HepG2 (cell line): ENCODE results near the gene NBR1. TPM values are rescaled to one million over a fixed set of nuclear protein-coding genes. Genes with fewer than 3 reads are reported as not detected.

Source experiments
- CBX5 ChIP-seq: sonication (generic); formaldehyde crosslinking; IDR thresholded peaks from 2 replicates; pipeline ENCODE4 v1.4.0; 2020; ENCODE audit warnings: missing genetic modification reagents, borderline replicate concordance
- ETV5 ChIP-seq: IDR thresholded peaks from 2 replicates; pipeline ENCODE4 v1.6.1; 2018; ENCODE audit warnings: missing biosample characterization, missing genetic modification reagents, inconsistent platforms, borderline replicate concordance
- KDM3A ChIP-seq: IDR thresholded peaks from 2 replicates; pipeline ENCODE4 v1.6.1; 2018; ENCODE audit warnings: low read depth, missing compliant biosample characterization
- KMT2A ChIP-seq: sonication (generic); formaldehyde crosslinking; IDR thresholded peaks from 2 replicates; pipeline ENCODE4 v1.4.0; 2020; ENCODE audit warnings: missing genetic modification reagents
- MEIS2 ChIP-seq: sonication (generic); formaldehyde crosslinking; IDR thresholded peaks from 2 replicates; pipeline ENCODE4 v1.9.0; 2021; ENCODE audit warnings: mild to moderate bottlenecking, missing genetic modification reagents
- NKX3-1 ChIP-seq: sonication (generic); formaldehyde crosslinking; IDR thresholded peaks from 2 replicates; pipeline ENCODE4 v1.5.0; 2020; ENCODE audit warnings: missing genetic modification reagents
- RBM22 ChIP-seq: fragments of 200-400 bp; formaldehyde crosslinking; optimal IDR thresholded peaks from 2 replicates; pipeline ENCODE3; 2017; ENCODE audit warnings: mild to moderate bottlenecking, low read length, moderate library complexity
- SALL1 ChIP-seq: sonication (generic); formaldehyde crosslinking; IDR thresholded peaks from 2 replicates; pipeline ENCODE4 v1.8.0; 2022; ENCODE audit warnings: mild to moderate bottlenecking, missing genetic modification reagents
- SP4 ChIP-seq: sonication (generic); formaldehyde crosslinking; IDR thresholded peaks from 2 replicates; pipeline ENCODE4 v1.8.1; 2023; ENCODE audit warnings: mild to moderate bottlenecking, missing genetic modification reagents
- SP5 ChIP-seq: IDR thresholded peaks from 2 replicates; pipeline ENCODE4 v1.6.1; 2016; ENCODE audit warnings: low read depth, borderline replicate concordance
- TEAD3 ChIP-seq: optimal IDR thresholded peaks from 2 replicates; pipeline ENCODE3; 2016; ENCODE audit warnings: borderline replicate concordance
- YEATS2 ChIP-seq: sonication (generic); formaldehyde crosslinking; IDR thresholded peaks from 2 replicates; pipeline ENCODE4 v1.4.0; 2020; ENCODE audit warnings: missing genetic modification reagents, borderline replicate concordance
- YEATS4 ChIP-seq: sonication (generic); formaldehyde crosslinking; IDR thresholded peaks from 2 replicates; pipeline ENCODE4 v1.4.0; 2020; ENCODE audit warnings: missing genetic modification reagents, borderline replicate concordance
- ZBTB8A ChIP-seq: sonication (generic); formaldehyde crosslinking; IDR thresholded peaks from 2 replicates; pipeline ENCODE4 v1.4.0; 2020; ENCODE audit warnings: mild to moderate bottlenecking, low read depth, missing genetic modification reagents, borderline replicate concordance
- ZFP82 ChIP-seq: sonication (generic); formaldehyde crosslinking; IDR thresholded peaks from 2 replicates; pipeline ENCODE4 v1.5.1; 2020; ENCODE audit warnings: mild to moderate bottlenecking, missing genetic modification reagents, borderline replicate concordance
- ZNF251 ChIP-seq: sonication (generic); formaldehyde crosslinking; IDR thresholded peaks from 2 replicates; pipeline ENCODE4 v1.9.0; 2021; ENCODE audit warnings: mild to moderate bottlenecking, missing genetic modification reagents
- ZNF768 ChIP-seq: sonication (generic); formaldehyde crosslinking; IDR thresholded peaks from 2 replicates; pipeline ENCODE4 v1.4.0; 2020; ENCODE audit warnings: missing genetic modification reagents
- ZNF816 ChIP-seq: sonication (generic); formaldehyde crosslinking; IDR thresholded peaks from 2 replicates; pipeline ENCODE4 v1.8.0; 2022; ENCODE audit warnings: missing genetic modification reagents, mild to moderate bottlenecking, borderline replicate concordance
- ZNF879 ChIP-seq: sonication (generic); formaldehyde crosslinking; IDR thresholded peaks from 2 replicates; pipeline ENCODE4 v1.8.1; 2023; ENCODE audit warnings: missing genetic modification reagents
- polyA plus RNA-seq, 8 experiments: library from polyadenylated mRNA; depleted of rRNA in 3 of 8; stranded (reverse) in 7 of 8; unstranded in 1 of 8; fragments of >200 nt; fragmentation: Illumina TruSeq in 4 of 8; extraction: Trizol in 4 of 8; gene quantifications; 2 replicates each; pipeline versions ENCODE4 v1.2.1 to v1.2.3, GENCODE V29; 2011 to 2016; ENCODE audit warnings: low read depth in 4 of 8, missing spikeins in 1 of 8, mixed read lengths in 1 of 8; ENCODE audit not compliant: insufficient read depth in 1 of 8
- total RNA-seq, 5 experiments: library from RNA; depleted of rRNA; stranded (reverse); fragments of >200 nt; fragmentation: Illumina TruSeq; extraction: Trizol; gene quantifications; 2 replicates each; pipeline ENCODE4 v1.2.3, GENCODE V29; 2016; ENCODE audit warnings: low read depth in 1 of 5
- TF ChIP-seq, protein P1 (sequence below): IDR thresholded peaks from 2 replicates; pipeline ENCODE4 v1.6.1; 2016; ENCODE audit warnings: mild to moderate bottlenecking
- TF ChIP-seq, protein P2 (sequence below): IDR thresholded peaks from 2 replicates; pipeline ENCODE4 v1.6.1; 2012; ENCODE audit warnings: inconsistent platforms
- TF ChIP-seq, protein P3 (sequence below): IDR thresholded peaks from 2 replicates; pipeline ENCODE4 v1.6.1; 2016; ENCODE audit warnings: low read depth, control low read depth
- TF ChIP-seq, protein P4 (sequence below): sonication (generic); formaldehyde crosslinking; conservative IDR thresholded peaks from 2 replicates; pipeline ENCODE4 v1.4.0; 2020; ENCODE audit warnings: missing genetic modification reagents
- TF ChIP-seq, protein P5 (sequence below): sonication (generic); formaldehyde crosslinking; IDR thresholded peaks from 2 replicates; pipeline ENCODE4 v1.8.0; 2022; ENCODE audit warnings: mild to moderate bottlenecking, missing genetic modification reagents

The NBR1 gene
- total and polyA plus RNA-seq, 2 of the 13 experiments (the other 11 are each of a cell fraction or from before 2014, with no cell fraction given), result 51.7 to 121 TPM

DNA sequence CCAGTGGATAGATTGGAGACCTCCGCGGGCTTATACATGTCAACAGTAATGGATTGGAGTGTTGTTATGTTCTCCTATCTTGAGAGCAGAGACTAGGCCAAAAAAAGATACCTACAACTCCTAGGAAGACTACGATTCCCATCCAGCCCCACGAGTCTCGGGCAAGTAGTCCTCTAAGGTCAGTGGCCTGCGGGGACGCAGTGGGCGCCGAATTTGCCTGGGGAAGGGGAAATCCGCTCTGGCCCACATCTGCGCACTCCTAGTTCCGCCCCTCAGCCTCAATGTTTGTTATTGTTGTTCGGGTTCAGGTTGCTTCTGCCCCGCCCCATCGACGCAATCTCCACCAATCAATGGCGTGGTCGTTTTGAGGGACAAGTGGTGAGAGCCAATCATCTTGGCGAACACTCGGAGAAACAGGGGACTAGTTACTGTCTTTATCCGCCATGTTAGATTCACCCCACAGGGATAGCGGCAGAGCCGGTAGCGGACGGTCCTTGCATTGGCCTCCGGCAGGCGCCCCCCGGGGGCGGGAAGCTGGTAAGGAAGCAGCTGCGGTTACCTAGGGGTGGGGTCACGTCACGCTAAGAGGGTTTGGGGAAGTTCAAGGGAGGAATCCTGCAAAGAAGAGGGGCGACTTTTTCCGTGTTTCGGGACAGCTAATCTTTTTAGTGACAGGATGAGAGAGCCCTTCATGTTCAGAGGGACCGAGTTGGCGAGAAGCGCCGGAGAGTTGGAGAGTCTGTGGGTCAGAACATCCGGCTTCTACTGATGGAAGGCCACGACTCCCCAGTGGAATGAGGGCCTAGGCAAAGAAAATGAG is at the start of gene NBR1 (continued):
- TF ChIP-seq ZNF879, result peak; percentile 48; the same call in 1 of the 2 replicates
- TF ChIP-seq KMT2A (CRISPR knock-in tag), result peak; percentile 4
- TF ChIP-seq NKX3-1 (CRISPR knock-in tag), result peak; percentile 21; the same call in 1 of the 2 replicates
- TF ChIP-seq ZNF768, result peak; percentile 59; the same call in 1 of the 2 replicates
- 0 out of 2 replicates have a peak, but pooled peaks have one; percentile 70 for TF ChIP-seq ETV5 (CRISPR knock-in tag)
- TF ChIP-seq, protein P1, sequence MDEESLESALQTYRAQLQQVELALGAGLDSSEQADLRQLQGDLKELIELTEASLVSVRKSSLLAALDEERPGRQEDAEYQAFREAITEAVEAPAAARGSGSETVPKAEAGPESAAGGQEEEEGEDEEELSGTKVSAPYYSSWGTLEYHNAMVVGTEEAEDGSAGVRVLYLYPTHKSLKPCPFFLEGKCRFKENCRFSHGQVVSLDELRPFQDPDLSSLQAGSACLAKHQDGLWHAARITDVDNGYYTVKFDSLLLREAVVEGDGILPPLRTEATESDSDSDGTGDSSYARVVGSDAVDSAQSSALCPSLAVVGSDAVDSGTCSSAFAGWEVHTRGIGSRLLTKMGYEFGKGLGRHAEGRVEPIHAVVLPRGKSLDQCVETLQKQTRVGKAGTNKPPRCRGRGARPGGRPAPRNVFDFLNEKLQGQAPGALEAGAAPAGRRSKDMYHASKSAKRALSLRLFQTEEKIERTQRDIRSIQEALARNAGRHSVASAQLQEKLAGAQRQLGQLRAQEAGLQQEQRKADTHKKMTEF (CRISPR knock-in tag), result 0 out of 2 replicates have a peak, but pooled peaks have one; percentile 59
- TF ChIP-seq YEATS4 (CRISPR knock-in tag), result peak; percentile 15; the same call in 1 of the 2 replicates
- TF ChIP-seq, protein P2, sequence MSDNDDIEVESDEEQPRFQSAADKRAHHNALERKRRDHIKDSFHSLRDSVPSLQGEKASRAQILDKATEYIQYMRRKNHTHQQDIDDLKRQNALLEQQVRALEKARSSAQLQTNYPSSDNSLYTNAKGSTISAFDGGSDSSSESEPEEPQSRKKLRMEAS, result peak; percentile 75; the same call in 1 of the 2 replicates
- peak; percentile 63 for TF ChIP-seq MEIS2
- no peak for TF ChIP-seq ZBTB8A (CRISPR knock-in tag)
- 0 out of 2 replicates have a peak, but pooled peaks have one; percentile 7 for TF ChIP-seq ZFP82 (CRISPR knock-in tag)
- TF ChIP-seq SP5 (CRISPR knock-in tag), result peak; percentile 83
- TF ChIP-seq ZNF816, result no peak
- TF ChIP-seq ZNF251 (CRISPR knock-in tag), result no peak
- TF ChIP-seq, protein P3, sequence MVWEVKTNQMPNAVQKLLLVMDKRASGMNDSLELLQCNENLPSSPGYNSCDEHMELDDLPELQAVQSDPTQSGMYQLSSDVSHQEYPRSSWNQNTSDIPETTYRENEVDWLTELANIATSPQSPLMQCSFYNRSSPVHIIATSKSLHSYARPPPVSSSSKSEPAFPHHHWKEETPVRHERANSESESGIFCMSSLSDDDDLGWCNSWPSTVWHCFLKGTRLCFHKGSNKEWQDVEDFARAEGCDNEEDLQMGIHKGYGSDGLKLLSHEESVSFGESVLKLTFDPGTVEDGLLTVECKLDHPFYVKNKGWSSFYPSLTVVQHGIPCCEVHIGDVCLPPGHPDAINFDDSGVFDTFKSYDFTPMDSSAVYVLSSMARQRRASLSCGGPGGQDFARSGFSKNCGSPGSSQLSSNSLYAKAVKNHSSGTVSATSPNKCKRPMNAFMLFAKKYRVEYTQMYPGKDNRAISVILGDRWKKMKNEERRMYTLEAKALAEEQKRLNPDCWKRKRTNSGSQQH, result peak; percentile 59
- peak; percentile 72; the same call in 1 of the 2 replicates for TF ChIP-seq SALL1
- TF ChIP-seq RBM22, result no peak
- TF ChIP-seq YEATS2, result peak; percentile 41; the same call in 1 of the 2 replicates
- peak; percentile 51; the same call in 1 of the 2 replicates for TF ChIP-seq SP4 (CRISPR knock-in tag)
- TF ChIP-seq KDM3A (CRISPR knock-in tag), result peak; percentile 38; the same call in 1 of the 2 replicates
- TF ChIP-seq CBX5 (CRISPR knock-in tag), result no peak; the same call in 1 of the 2 replicates
- TF ChIP-seq, protein P4, sequence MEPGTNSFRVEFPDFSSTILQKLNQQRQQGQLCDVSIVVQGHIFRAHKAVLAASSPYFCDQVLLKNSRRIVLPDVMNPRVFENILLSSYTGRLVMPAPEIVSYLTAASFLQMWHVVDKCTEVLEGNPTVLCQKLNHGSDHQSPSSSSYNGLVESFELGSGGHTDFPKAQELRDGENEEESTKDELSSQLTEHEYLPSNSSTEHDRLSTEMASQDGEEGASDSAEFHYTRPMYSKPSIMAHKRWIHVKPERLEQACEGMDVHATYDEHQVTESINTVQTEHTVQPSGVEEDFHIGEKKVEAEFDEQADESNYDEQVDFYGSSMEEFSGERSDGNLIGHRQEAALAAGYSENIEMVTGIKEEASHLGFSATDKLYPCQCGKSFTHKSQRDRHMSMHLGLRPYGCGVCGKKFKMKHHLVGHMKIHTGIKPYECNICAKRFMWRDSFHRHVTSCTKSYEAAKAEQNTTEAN (CRISPR knock-in tag), result 0 out of 2 replicates have a peak, but pooled peaks have one; percentile 26
- TF ChIP-seq TEAD3 (CRISPR knock-in tag), result no peak
- TF ChIP-seq, protein P5, sequence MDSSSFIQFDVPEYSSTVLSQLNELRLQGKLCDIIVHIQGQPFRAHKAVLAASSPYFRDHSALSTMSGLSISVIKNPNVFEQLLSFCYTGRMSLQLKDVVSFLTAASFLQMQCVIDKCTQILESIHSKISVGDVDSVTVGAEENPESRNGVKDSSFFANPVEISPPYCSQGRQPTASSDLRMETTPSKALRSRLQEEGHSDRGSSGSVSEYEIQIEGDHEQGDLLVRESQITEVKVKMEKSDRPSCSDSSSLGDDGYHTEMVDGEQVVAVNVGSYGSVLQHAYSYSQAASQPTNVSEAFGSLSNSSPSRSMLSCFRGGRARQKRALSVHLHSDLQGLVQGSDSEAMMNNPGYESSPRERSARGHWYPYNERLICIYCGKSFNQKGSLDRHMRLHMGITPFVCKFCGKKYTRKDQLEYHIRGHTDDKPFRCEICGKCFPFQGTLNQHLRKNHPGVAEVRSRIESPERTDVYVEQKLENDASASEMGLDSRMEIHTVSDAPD (CRISPR knock-in tag), result no peak
